Liver (tissue), 3 donors: Measurements from ENCODE around the gene THAP2.

Experiments
- CTCF ChIP-seq: fragments of 150-350 bp; IDR thresholded peaks from 2 replicates; pipeline ENCODE4 v1.5.1; 2017; ENCODE audit warnings: improper control_type of control experiment, low read depth, low read length; ENCODE audit not compliant: missing input control
- GABPA ChIP-seq, 2 donors: IDR thresholded peaks in 1 of 2; conservative IDR thresholded peaks in 1 of 2; 2 replicates each; pipeline ENCODE4 v1.6.1; 2016; ENCODE audit warnings: antibody characterized with exemption in 2 of 2, mild to moderate bottlenecking in 1 of 2, moderate library complexity in 1 of 2
- HNF4G ChIP-seq: IDR thresholded peaks from 2 replicates; pipeline ENCODE4 v1.6.1; 2016; ENCODE audit warnings: antibody characterized with exemption
- RAD21 ChIP-seq, 2 donors: IDR thresholded peaks; 2 replicates each; pipeline ENCODE4 v1.6.1; 2016; ENCODE audit warnings: antibody characterized with exemption in 2 of 2, mild to moderate bottlenecking in 2 of 2
- RXRA ChIP-seq, 2 donors: IDR thresholded peaks; 2 replicates each; pipeline ENCODE4 v1.6.1; 2017 to 2018; ENCODE audit warnings: antibody characterized with exemption in 2 of 2, mild to moderate bottlenecking in 1 of 2
- SP1 ChIP-seq: IDR thresholded peaks from 2 replicates; pipeline ENCODE4 v1.6.1; 2018; ENCODE audit warnings: antibody characterized with exemption, mild to moderate bottlenecking
- YY1 ChIP-seq: IDR thresholded peaks from 2 replicates; pipeline ENCODE4 v1.6.1; 2016; ENCODE audit warnings: antibody characterized with exemption, mild to moderate bottlenecking
- TF ChIP-seq, protein P1 (sequence below): IDR thresholded peaks from 2 replicates; pipeline ENCODE4 v1.6.1; 2016; ENCODE audit warnings: antibody characterized with exemption
- TF ChIP-seq, protein P2 (sequence below): IDR thresholded peaks from 2 replicates; pipeline ENCODE4 v1.6.1; 2016; ENCODE audit warnings: antibody characterized with exemption, mild to moderate bottlenecking
- donor health status: healthy.
- donor health status: healthy.

GRCh38 chr12:71656740-71657139 is 7.4 kb upstream of the THAP2 start:
- no peak for TF ChIP-seq RAD21 (IDR thresholded peaks at IDR 0.05)
- TF ChIP-seq CTCF: no peak
- TF ChIP-seq, protein P1, sequence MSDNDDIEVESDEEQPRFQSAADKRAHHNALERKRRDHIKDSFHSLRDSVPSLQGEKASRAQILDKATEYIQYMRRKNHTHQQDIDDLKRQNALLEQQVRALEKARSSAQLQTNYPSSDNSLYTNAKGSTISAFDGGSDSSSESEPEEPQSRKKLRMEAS: no peak
- no peak for TF ChIP-seq YY1
- no peak for TF ChIP-seq SP1
- TF ChIP-seq, protein P2, sequence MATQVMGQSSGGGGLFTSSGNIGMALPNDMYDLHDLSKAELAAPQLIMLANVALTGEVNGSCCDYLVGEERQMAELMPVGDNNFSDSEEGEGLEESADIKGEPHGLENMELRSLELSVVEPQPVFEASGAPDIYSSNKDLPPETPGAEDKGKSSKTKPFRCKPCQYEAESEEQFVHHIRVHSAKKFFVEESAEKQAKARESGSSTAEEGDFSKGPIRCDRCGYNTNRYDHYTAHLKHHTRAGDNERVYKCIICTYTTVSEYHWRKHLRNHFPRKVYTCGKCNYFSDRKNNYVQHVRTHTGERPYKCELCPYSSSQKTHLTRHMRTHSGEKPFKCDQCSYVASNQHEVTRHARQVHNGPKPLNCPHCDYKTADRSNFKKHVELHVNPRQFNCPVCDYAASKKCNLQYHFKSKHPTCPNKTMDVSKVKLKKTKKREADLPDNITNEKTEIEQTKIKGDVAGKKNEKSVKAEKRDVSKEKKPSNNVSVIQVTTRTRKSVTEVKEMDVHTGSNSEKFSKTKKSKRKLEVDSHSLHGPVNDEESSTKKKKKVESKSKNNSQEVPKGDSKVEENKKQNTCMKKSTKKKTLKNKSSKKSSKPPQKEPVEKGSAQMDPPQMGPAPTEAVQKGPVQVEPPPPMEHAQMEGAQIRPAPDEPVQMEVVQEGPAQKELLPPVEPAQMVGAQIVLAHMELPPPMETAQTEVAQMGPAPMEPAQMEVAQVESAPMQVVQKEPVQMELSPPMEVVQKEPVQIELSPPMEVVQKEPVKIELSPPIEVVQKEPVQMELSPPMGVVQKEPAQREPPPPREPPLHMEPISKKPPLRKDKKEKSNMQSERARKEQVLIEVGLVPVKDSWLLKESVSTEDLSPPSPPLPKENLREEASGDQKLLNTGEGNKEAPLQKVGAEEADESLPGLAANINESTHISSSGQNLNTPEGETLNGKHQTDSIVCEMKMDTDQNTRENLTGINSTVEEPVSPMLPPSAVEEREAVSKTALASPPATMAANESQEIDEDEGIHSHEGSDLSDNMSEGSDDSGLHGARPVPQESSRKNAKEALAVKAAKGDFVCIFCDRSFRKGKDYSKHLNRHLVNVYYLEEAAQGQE: no peak
- no peak for TF ChIP-seq RXRA (IDR thresholded peaks at IDR 0.05)
- TF ChIP-seq GABPA (IDR thresholded peaks at IDR 0.05 in 1 of 2, conservative IDR thresholded peaks at IDR 0.05 in 1 of 2): no peak
- TF ChIP-seq HNF4G: no peak
